ENCODE data around the gene DACT1.

The DACT1 gene

DNA sequence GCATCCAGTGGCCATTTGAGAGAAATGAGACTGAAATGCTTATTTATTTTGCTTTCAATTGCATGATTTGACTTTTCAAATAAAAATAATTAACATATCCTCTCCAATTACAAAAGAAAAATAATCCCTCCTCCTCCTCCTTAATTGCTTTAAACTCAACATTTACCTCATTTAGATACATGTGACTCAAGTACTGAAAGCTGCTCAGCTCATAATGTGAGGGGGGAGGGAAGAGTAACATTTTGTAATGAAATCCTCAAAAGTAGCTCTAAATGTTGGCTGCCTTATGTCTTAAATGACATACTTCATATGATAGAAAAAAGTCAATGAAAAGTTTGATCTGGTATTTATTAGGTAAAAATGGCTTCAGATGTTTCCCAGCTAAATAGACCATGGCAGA, 29.0 kb downstream of the DACT1 start:
- no peak overlapping the region for H3K4me3 Mint-ChIP-seq
- no peak for ATAC-seq (replicated peaks)
- H3K27ac Mint-ChIP-seq: no peak overlapping the region

DNA sequence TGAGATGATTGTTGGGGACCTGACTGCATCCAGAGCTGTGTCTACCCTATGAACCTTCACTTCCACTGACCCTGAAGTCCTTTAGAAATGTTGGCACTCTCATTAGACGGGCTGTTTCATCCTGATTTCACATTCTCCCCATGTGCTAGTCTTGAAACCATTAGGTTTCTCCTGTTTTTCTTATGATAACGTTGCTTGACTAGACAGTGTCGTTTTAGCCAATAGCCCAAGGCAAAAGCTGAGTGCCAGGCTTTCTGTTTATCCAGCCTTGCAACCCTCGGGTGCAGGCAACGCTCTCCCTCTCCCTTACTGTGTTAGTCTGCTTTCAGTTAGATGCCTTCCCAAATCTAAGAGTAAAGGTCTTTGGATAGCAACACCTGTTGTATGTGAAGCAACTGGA, 30.1 kb downstream of the DACT1 start:
- peaks cover 14 to 21% of the 10 kb centered on the region in 2 donors for H3K27me3 Mint-ChIP-seq
- DNase-seq: no peak
- H3K4me1 Mint-ChIP-seq (ENCODE audit: low read depth in 2 of 2): no peaks in the 10 kb centered on the region
- no peak for ATAC-seq (replicated peaks)
- H3K9me3 Mint-ChIP-seq: no peaks in the 10 kb centered on the region
- no peak overlapping the region for H3K4me3 Mint-ChIP-seq
- H3K27ac Mint-ChIP-seq: no peak overlapping the region
- peaks cover 2% of the 10 kb centered on the region for H3K36me3 Mint-ChIP-seq (ENCODE audit: insufficient read depth)

More for the DNA sequence above, 29.0 kb downstream of the DACT1 start:
- H3K9me3 Mint-ChIP-seq: no peaks in the 10 kb centered on the region
- DNase-seq: no peak
- no peaks in the 10 kb centered on the region for H3K4me1 Mint-ChIP-seq (ENCODE audit: low read depth in 2 of 2)
- H3K36me3 Mint-ChIP-seq (ENCODE audit: insufficient read depth): peaks cover 2% of the 10 kb centered on the region
- H3K27me3 Mint-ChIP-seq: peaks cover 19 to 25% of the 10 kb centered on the region in 2 donors

DNA sequence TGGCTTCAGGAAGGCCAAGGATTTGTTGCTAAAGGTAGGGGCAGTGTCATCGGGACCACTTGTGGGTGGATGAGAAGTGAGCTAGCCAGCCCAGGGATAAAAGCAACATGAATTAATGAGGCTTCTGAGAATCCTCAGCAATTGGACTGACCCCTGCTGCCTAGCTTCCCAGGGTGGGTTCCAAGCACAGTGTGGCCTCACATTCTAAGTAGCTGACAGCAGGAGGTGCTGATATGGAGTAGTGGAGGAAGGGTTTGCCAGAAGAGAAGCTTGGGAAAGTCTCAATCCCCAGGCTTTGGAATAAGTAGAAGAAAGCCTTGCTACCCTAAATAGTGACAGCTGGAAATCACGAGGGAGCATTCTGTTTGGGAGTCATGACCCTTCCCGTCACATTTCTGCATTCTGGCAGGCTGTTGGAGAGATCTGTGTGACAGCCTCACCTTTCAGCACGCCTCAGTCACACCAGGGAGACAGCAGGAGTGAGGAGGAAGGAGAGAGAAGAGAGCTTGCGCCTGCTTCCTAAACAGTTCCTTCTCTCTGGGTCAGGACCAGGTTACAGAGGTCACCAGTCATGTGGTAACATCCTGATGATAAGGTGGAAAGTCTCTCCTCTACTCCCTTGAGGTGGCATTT, 31.2 kb downstream of the DACT1 start:
- Mint-ChIP-seq H3K4me3 (no peak overlapping the region), H3K9me3 (no peaks in the 10 kb centered on the region), H3K27ac (no peak overlapping the region), H3K27me3 (peaks cover 10 to 18% of the 10 kb centered on the region in 2 donors), H3K36me3 (ENCODE audit: insufficient read depth) (no peaks in the 10 kb centered on the region), H3K4me1 (ENCODE audit: low read depth in 2 of 2) (no peaks in the 10 kb centered on the region)
- ATAC-seq (replicated peaks) (no peak), DNase-seq (no peak)

DNA sequence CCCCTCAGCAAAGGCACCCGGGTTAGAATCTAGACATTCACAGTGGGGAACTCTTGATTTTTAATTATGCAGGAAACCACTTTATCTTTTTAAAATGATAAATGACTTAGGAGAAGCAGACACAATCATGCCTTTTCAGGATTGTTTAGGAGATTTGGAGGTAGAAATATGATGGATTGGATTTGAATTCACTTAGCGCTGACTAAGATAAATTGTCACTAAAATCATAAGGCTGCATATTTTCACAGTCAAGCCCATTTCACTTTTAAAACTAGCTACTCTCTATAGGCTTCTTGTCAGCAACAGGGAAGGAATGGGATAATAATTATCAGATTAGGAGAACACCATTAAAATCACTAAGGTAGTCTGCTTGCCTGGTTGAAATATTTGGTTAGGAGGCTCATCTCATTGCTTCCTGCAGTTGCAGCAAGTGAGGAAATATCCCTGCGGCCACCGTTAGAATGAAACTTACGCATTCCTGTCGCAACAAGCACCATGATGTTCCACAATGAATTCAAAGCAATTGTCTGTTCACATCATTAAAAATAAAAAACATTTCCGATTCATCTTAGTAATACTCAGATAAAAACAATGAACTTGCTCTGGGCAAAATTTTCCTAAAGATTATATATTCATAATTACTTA, 31.9 kb downstream of the DACT1 start:
- H3K4me3 Mint-ChIP-seq: no peak overlapping the region
- no peaks in the 10 kb centered on the region for H3K9me3 Mint-ChIP-seq
- DNase-seq: no peak
- H3K4me1 Mint-ChIP-seq (ENCODE audit: low read depth in 2 of 2): no peaks in the 10 kb centered on the region
- H3K27me3 Mint-ChIP-seq: peaks cover 6 to 18% of the 10 kb centered on the region in 2 donors
- ATAC-seq (replicated peaks): no peak
- H3K36me3 Mint-ChIP-seq (ENCODE audit: insufficient read depth): no peaks in the 10 kb centered on the region
- H3K27ac Mint-ChIP-seq: no peak overlapping the region

DNA sequence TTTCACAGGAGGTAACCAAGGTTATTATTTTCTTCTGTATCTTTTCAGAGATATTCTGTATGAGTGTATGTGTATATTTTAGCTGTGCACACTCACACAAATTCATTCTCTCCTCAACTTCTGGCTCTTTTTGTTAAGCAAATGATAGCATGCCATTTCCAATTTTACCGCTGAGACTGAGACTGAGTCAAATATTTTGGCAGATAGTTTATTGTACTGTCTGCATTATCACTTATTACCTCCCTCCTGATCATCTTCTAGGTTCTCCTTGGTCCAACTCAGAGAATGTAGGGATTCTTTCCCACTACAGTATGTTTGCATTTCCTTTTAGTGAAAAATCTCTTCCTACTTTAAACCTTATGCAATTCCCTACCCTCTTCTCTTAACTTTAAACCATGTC, 33.3 kb downstream of the DACT1 start:
- no peaks in the 10 kb centered on the region for H3K4me1 Mint-ChIP-seq (ENCODE audit: low read depth in 2 of 2)
- no peak for DNase-seq

DNA sequence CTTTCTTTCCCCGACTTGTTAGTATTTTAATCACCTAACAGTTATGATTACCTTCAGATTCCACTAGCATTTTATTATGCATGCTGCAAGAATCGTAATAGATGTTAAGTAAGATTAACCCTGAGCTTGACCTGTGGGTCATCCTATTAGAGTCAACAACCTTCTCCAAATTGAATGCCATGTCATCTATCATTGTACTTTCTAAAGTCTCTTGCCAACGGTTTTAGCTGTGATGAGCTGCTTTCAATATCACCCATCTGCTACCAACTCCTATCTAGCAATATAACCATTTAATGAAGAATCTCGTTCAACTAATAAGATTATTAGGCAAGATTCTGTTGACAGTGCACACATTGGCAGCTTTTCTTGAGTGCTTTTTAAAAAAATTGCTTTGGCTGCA, 33.7 kb downstream of the DACT1 start:
- no peak overlapping the region for H3K27ac Mint-ChIP-seq
- H3K4me1 Mint-ChIP-seq (ENCODE audit: low read depth in 2 of 2): no peaks in the 10 kb centered on the region
- peaks cover 6 to 18% of the 10 kb centered on the region in 2 donors for H3K27me3 Mint-ChIP-seq
- DNase-seq: no peak
- H3K36me3 Mint-ChIP-seq (ENCODE audit: insufficient read depth): no peaks in the 10 kb centered on the region
- no peak for ATAC-seq (replicated peaks)
- H3K9me3 Mint-ChIP-seq: no peaks in the 10 kb centered on the region
- H3K4me3 Mint-ChIP-seq: no peak overlapping the region

More for the DNA sequence above, 33.3 kb downstream of the DACT1 start:
- no peak for ATAC-seq (replicated peaks)
- H3K9me3 Mint-ChIP-seq: no peaks in the 10 kb centered on the region
- no peak overlapping the region for H3K27ac Mint-ChIP-seq
- H3K4me3 Mint-ChIP-seq: no peak overlapping the region
- H3K27me3 Mint-ChIP-seq: peaks cover 6 to 18% of the 10 kb centered on the region in 2 donors
- H3K36me3 Mint-ChIP-seq (ENCODE audit: insufficient read depth): no peaks in the 10 kb centered on the region

DNA sequence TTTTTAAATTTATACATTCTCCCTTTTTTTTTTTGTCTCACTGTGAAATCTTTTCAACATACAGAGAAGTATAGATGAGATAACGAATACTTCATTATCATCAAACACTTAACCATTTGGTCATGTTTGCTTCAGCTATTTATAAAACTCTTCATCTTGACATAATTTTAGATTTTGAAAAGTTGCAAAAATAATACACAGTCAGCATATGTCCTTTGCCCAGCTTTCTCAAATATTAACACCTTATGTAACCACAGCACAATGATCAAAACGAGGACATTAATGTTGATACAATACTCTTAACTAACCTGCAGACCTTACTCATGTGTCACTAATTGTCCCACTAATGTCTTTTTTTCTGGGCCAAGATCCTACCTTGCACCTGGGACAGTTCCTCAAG, 36.0 kb downstream of the DACT1 start:
- Mint-ChIP-seq H3K27ac (no peak overlapping the region), H3K36me3 (ENCODE audit: insufficient read depth) (no peaks in the 10 kb centered on the region), H3K4me1 (ENCODE audit: low read depth in 2 of 2) (no peaks in the 10 kb centered on the region), H3K9me3 (no peaks in the 10 kb centered on the region), H3K27me3 (peaks cover 6 to 17% of the 10 kb centered on the region in 2 donors), H3K4me3 (no peak overlapping the region)
- DNase-seq (no peak), ATAC-seq (replicated peaks) (no peak)

DNA sequence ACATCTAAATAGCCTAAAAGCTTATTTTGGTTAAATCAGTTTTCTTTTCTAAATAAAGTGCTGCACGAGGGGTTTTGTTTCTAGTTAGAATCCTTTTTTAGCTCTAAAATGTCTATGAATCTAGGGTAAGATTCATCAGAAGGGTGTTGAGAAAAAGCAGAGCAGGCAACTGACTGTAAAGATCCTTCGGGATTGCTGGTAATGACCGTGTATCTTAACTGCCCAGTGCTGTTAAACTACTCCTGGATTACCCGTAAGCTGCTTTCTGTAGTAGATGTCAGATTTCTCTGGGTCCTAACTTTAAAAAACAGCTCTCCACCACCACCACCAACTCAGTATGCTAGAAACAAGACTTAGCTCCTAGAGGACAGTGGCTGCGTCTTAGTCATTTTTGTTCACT, 39.2 kb downstream of the DACT1 start:
- Mint-ChIP-seq H3K4me1 (ENCODE audit: low read depth in 2 of 2) (no peaks in the 10 kb centered on the region), H3K9me3 (no peaks in the 10 kb centered on the region), H3K4me3 (no peak overlapping the region), H3K27ac (no peak overlapping the region), H3K36me3 (ENCODE audit: insufficient read depth) (no peaks in the 10 kb centered on the region), H3K27me3 (peaks cover 6 to 15% of the 10 kb centered on the region in 2 donors)
- DNase-seq (no peak), ATAC-seq (replicated peaks) (no peak)

DNA sequence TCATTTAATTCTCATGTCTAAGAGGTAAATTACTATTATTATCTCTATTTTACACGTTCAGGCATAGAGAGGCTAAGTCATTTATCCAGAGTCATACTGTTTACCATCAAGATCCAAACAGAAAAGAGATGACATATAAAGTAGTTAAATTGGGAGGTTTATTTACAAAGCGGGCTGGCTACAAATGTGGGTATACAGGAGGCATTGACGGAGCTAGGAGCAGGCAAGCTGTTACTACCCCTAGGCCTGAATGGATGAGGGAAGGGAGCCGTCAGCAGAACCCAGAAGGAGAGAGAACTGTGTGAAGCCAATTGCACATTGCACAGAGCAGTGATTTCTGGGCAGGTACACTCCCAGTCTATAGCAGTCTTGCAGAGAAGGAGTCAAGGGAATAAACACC, 39.8 kb downstream of the DACT1 start:
- H3K9me3 Mint-ChIP-seq: no peaks in the 10 kb centered on the region
- H3K27ac Mint-ChIP-seq: no peak overlapping the region
- DNase-seq: no peak
- no peaks in the 10 kb centered on the region for H3K4me1 Mint-ChIP-seq (ENCODE audit: low read depth in 2 of 2)
- ATAC-seq (replicated peaks): no peak
- no peak overlapping the region for H3K4me3 Mint-ChIP-seq
- no peaks in the 10 kb centered on the region for H3K36me3 Mint-ChIP-seq (ENCODE audit: insufficient read depth)
- peaks cover 3 to 13% of the 10 kb centered on the region in 2 donors for H3K27me3 Mint-ChIP-seq

DNA sequence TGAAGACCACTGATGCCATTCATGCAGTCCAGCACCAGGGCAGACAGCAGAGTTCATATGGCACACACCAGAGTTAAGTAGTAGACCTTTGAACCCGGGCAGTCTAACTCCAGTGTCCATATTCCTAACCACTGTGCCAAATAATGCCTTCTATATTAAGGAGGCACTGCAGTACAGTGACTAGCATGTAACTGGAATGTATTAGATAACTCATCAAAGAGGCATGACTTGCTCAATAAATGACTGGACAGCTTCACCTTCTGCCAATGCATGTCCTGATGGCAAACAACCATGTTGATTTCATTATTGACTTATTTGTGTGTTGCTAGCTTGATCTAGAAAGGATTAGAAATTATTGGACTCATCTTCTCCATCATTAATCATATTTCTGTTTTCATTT, 40.2 kb downstream of the DACT1 start:
- Mint-ChIP-seq H3K4me3 (no peak overlapping the region), H3K9me3 (peaks cover 0 to 1% of the 10 kb centered on the region in 2 donors), H3K36me3 (ENCODE audit: insufficient read depth) (no peaks in the 10 kb centered on the region), H3K27ac (no peak overlapping the region), H3K27me3 (peaks cover 0 to 8% of the 10 kb centered on the region in 2 donors), H3K4me1 (ENCODE audit: low read depth in 2 of 2) (no peaks in the 10 kb centered on the region)
- ATAC-seq (replicated peaks) (no peak), DNase-seq (no peak)

DNA sequence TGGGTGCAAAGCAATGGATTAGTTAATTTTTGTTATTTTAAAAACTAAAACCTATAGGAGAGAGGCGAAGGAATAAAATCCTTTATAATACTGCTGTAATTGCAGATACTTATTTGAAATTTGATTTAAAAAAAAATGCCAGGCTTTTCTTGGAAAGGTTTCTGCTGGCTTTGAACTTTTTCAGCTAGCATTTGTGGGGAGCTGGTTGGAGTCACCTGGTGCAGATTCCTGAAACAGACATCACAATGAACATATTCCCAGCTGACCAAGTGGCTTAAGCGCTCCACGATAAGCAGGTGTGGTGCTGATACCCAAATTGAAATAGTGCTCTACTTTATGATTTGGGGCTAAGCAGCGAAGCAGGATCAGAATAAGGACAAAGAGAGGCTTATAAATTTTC, 42.9 kb downstream of the DACT1 start:
- Mint-ChIP-seq H3K27ac (no peak overlapping the region), H3K4me3 (no peak overlapping the region), H3K4me1 (ENCODE audit: low read depth in 2 of 2) (no peaks in the 10 kb centered on the region), H3K36me3 (ENCODE audit: insufficient read depth) (no peaks in the 10 kb centered on the region), H3K27me3 (peaks cover 0 to 6% of the 10 kb centered on the region in 2 donors), H3K9me3 (peaks cover 0 to 3% of the 10 kb centered on the region in 2 donors)
- no peak for DNase-seq
- ATAC-seq (replicated peaks): no peak

DNA sequence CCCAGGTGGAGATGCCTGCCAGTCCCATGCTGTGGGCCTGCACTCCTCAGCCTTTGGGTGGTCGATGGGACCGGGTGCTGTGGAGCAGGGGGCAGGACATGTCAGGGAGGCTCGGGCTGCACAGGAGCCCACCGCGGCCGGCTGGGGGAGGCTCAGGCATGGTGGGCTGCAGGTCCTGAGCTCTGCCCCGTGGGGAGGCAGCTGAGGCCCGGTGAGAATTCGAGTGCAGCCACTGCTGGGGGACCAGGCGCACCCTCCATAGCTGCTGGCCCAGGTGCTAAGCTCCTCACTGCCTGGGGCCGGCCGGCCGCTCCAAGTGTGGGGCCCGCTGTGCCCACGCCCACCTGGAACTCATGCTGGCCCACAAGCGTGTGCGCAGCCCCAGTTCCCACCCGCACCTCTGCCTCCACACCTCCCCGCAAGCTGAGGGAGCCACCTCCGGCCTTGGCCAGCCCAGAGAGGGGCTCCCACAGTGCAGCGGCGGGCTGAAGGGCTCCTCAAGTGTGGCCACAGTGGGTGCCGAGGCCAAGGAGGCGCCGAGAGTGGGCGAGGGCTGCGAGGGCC, 49.6 kb downstream of the DACT1 start:
- Mint-ChIP-seq H3K9me3 (peaks cover 0 to 4% of the 10 kb centered on the region in 2 donors), H3K4me1 (ENCODE audit: low read depth in 2 of 2) (no peaks in the 10 kb centered on the region), H3K36me3 (ENCODE audit: insufficient read depth) (no peaks in the 10 kb centered on the region), H3K4me3 (no peak overlapping the region), H3K27ac (no peak overlapping the region), H3K27me3 (no peaks in the 10 kb centered on the region)
- no peak for ATAC-seq (replicated peaks)
- DNase-seq: no peak

DNA sequence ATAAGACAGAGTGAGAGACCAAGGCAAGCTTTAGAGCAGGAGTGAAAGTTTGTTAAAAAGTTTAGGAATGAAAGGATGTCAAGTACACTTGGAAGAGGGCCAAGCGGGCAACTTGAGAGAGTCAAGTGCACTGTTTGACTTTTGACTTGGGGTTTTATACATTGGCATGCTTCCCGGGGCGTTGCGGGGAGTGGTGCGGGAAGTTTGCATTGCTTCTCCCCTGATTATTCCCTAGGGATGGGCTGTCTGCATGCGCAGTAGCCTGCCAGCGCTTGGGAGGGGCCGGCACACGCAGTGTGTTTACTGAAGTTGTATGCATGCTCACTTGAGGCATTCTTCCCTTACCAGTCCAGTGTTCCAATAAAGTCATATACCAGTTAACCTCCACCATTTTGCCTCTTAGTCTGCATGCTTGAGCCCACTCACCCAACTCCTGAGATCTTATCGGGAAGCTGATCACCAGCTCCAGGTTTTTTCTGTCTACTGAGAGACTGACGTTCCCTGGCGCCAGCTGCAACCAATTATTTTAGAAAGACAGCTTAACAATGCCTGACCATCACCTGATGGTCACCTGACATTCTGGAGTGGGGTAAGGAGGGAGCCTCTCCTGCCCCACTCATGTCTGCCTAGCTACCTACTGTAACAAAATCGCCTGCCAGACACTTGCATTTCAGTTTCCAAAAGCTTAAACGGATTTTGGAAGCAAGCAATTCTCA, 53.2 kb downstream of the DACT1 start:
- Mint-ChIP-seq H3K9me3 (peaks cover 0 to 1% of the 10 kb centered on the region in 2 donors), H3K4me1 (ENCODE audit: low read depth in 2 of 2) (no peaks in the 10 kb centered on the region), H3K27me3 (peaks cover 0 to 5% of the 10 kb centered on the region in 2 donors), H3K4me3 (no peak overlapping the region), H3K27ac (no peak overlapping the region), H3K36me3 (ENCODE audit: insufficient read depth) (no peaks in the 10 kb centered on the region)
- no peak for DNase-seq
- no peak for ATAC-seq (replicated peaks)

DNA sequence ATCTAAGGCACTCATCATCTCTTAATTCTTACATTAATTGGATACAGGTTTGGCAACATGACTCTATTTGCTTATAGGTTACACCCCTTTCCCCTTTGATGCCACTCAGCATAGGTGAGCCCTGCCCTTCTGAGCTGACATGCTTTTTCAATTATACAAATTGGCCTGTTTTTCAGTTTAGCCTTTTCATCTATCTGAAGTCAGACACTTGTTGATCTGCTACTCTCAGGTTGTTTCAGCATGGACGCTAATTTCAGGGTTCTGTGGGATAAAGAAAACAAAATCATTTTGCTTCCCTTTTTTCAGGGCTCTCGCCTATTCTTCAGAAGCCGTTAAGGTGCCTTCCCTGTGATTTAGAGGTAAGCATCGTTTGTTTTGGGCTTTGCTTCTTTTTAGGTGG, 55.3 kb downstream of the DACT1 start:
- no peak overlapping the region for H3K27ac Mint-ChIP-seq
- H3K9me3 Mint-ChIP-seq: no peaks in the 10 kb centered on the region
- H3K36me3 Mint-ChIP-seq (ENCODE audit: insufficient read depth): no peaks in the 10 kb centered on the region
- H3K4me1 Mint-ChIP-seq (ENCODE audit: low read depth in 2 of 2): no peaks in the 10 kb centered on the region
- no peak for ATAC-seq (replicated peaks)
- no peak overlapping the region for H3K4me3 Mint-ChIP-seq
- DNase-seq: no peak
- peaks cover 5 to 7% of the 10 kb centered on the region in 2 donors for H3K27me3 Mint-ChIP-seq

Measured in effector memory CD8-positive, alpha-beta T cell (primary cell).